Measurements from ENCODE around the gene SIGLEC5.

SIGLEC5 gene

DNA sequence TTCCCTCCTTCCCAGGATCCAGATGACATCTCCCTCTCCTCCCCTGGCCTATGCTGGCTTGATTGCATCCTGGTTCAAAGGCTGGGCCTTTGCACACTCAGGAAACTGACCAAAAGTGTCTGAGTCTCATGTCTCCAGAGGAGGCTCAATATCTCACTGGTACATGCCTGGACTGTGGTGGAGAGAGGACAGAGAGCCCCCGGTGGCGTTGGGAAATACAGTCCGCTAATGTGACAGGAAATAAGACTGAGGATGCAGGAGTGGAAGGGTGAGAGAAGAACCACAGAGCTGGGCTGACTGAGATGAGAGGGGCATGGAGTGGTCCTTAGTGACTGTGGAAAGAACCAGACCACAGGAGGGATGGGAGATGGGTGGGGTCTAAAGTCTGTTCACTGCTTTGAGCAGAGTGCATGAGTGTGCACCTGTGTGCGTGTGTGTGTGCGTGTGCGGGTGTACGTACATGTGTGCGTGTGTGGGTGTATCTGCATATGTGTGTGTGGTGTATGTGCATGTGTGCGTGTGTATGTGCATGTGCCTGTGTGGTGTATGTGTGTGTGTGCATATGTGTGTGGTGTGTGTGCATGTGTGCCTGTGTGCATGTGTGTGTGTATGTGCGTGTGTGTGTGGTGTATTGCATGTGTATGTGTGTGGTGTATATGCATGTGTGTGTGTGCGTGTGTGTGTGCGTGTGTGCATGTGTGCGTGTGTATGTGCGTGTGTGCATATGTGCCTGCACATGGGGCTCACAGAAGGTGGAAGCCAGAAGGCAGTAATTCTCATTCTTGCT lies 1.9 kb downstream of the SIGLEC5 start:
- DNase-seq (ENCODE audit: low spot score), result no peak

DNA sequence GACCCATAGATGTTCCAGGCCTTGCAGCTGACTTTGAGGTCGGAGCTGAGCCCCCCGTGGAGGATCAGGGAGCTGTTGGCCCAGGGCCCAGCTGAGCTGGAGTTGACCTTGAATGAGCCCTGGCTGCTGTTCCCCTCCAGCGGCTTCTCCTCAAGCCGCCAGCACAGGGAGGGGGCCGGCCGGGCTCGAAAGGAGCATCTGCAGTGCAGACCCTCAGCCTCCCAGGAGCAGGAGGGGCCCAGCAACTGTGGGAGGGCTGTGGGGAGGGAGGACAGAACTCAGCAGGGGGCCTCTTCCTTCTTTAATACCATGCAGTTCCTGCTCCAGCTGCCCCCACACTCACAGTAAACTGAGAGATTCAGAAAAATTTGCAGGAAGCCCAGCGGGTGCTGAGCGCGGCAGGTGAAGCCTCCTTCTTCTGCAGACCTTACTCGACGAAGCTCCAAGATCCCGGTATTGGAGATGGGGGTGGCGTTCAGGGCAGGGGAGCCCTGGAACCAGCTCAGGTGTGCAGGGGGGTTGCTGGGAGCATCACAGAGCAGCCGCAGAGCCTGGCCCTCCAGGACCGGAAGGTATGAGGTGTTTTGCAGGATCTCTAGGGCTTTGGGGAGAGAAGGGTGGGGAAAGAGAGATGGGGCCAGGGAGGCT lies 2.6 kb downstream of the SIGLEC5 start:
- no peak for DNase-seq (ENCODE audit: low spot score)

DNA sequence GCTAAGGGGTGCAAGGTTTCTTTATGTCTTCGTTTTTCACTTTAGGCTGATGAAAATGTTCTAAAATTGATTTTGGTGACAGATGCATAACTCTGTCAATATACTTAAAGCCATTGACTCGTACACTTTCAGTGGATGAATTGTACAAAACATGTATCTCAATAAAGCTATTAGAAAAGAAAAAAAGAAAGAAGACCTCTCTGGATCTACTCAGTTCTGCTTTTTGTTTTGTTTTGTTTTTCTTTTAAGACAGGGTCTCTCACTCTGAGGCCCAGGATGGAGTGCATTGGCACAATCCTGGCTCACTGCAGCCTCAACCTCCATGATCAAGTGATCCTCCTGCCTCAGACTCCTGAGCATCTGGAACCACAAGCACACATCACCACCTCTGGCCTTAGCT lies 3.5 kb downstream of the SIGLEC5 start:
- no peak for DNase-seq (ENCODE audit: low spot score)

DNA sequence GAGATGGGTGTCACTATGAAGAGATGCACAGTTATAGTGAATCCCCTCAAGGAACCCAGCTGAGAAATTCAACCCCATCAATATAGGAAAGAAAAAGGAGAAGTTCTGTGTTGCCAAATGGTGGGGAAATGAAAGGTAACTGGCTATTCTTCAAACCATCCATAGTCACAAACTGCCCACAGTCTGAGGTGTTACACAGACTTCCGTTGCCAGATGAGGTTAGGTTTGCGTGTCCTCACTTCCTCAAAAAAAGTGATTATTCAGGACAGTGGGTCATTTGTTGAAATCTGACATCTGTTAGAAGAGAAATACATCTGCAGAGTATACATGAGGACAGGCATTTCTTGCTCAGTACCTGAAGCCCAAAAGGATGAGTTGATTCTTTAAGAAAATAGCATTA lies 9.0 kb downstream of the SIGLEC5 start:
- no peak for DNase-seq (ENCODE audit: low spot score)

DNA sequence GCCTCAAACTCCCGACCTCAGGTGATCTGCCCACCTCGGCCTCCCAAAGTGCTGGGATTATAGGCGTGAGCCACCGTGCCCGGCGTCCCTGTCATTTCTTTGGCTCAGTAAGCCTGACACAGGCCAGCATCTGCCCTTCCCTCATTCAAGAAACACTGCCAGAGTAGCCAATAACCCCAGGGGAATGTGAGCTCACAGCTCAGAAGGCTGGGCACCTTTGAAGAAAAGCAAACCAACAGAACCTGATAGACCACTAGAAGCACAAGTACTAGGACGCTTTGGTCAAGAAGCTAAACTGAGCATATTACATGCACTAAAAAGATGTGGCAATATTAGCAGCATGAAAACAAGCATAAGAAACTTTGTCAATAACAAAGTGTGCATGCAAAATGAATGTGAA lies 14.2 kb downstream of the SIGLEC5 start:
- no peak for DNase-seq (ENCODE audit: low spot score)

DNA sequence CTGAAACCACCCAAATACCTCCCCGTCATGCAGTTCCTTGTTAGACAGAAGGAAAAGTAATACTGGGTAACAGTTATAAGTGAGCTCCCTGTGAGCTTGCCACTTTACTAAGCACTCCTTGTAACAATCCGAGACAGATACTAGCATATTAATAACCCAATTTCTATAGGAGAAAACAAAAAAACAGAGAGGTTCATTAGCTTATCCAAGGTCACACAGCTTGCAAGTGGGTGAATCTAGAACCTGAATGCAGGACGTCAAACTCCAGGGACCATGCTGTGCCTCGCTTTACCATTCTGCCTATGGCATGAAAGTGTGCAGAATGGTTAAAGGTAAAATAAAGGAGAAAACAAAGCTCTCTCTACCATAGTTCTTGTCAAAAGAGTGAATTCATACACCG lies 15.4 kb downstream of the SIGLEC5 start:
- DNase-seq (ENCODE audit: low spot score), result no peak

DNA sequence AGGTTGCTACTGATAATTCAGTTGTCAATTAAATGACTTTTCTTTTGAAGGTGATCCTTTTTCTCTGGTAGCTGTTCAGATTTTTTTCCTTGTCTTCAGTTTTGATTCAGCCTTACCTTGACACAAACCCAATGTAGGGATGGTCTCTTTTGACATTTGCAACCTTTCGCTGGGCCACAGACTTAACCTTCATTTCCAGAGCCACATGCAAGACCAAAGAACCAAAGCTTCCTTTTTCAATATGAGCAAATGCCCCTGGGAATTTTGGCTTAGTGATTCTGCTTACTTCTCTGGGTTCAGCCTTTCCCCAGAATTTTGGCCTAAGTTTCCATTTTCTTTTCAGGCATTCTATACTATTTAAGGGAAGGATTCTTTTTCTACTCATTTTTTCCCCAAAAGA lies 19.6 kb downstream of the SIGLEC5 start:
- no peak for DNase-seq (ENCODE audit: low spot score)

DNA sequence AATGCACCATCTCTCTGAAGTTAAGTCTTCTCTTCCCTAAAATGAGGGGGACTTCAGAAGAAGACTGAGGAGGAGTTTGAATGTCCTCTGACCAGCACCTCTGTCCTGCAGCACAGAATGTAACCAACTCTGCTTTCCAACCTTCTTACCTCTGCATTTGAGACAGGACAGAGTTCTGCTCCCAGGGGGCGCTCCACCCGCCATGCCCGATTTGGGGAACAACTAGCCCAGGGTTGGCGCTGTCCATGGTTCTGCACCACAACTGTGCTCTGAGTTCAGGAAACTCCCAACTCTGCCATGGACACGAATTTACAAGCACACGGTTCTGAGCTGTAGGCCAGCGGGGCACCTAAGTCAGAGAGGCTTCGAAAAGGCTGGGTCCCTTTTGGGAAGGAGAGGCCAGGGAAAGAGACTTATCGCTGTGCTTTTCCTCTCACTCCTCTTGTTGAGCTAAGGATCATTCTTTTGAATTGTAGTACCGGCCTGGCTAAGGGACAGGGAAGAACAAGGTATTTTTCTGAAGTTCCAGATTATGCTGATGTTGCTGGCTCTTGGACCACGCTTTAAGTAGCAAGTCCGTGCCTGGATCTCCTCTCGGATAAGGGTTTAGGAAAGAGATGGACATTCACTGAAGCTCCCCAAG lies 22.2 kb downstream of the SIGLEC5 start:
- peak; percentile 66 for DNase-seq (ENCODE audit: low spot score)

DNA sequence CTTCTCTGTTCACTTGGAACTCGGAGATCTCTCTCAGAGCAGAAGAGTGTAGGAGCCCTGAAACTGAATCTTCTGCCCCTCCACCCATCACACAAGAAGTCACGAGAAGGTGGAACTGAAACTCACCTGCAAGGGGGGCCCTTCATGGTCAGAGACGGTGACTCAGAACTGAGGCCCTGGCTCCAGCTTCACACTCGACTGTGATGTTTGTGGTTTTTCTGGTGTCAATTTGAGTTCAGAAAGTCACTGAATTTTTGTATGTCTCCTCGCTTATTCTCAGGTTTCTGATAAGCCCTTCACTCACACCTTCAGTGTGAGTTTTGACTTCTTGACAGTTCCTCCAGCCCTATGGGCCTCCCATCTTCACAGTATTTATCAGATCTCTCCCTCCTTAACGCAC lies 23.1 kb downstream of the SIGLEC5 start:
- no peak for DNase-seq (ENCODE audit: low spot score)

DNA sequence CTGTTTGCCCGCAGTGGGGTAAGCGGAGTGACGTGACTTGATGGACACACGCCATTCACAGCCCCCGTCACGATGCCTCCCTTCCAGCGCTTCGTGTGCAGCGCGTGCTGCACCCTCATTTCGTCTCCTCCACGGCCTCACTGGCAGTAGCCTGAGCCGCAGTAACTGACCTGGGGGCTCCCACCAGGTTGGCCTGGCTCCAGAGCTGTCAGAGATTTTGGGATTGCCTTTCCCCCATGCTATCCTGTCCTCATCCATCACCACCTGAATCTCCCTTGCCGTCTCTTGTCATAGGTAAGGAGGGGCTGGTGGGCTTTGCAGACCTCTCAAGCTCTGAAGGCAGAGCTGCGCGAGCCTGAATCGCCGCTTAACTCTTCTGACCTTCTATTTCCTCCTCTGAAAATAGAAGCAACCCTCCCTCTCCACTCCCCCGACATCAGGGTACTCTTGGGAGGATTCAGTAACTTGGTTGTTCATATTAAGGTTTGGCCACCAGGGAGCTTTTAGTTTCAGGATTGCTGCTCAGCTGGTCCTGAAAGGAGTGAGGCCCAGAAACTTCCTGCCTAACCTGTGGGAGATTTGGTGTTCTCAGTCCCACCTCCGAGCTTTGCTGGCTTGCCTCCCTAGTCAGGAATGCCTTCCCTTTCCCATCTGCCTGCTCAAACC lies 27.9 kb downstream of the SIGLEC5 start:
- DNase-seq (ENCODE audit: low spot score), result no peak

DNA sequence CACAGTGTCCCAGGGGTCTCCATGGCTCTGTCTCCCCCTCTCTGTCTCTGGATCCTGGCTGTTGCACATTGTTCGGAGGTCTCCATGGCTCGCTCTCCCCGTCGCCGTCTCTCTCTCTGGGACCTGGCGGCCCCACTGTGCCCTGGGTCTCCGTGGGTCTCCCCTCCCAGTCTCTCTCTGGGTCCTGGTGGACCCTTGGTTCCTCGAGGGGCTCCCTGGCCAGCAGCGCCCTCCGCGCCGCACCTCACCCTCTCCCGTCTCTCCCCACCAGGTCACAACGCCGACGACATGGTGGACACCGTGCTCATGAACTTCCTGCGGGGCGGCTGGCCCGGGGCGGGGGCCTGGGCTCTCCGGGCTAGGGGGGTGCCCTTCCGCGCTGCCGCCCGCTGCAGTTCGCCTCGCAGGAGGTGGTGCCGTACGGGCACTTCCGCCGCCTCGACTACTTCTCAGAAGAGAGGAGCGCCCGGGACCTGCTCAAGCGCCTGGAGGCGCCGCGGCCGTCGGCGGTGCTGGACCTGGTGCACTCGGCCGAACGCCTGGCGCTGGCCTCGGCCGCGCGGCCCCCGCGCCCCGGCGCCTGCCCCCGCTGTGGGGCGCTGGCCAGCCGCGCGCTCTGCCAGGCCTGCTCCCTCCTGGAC lies 29.1 kb downstream of the SIGLEC5 start:
- no peak for DNase-seq (ENCODE audit: low spot score)

DNA sequence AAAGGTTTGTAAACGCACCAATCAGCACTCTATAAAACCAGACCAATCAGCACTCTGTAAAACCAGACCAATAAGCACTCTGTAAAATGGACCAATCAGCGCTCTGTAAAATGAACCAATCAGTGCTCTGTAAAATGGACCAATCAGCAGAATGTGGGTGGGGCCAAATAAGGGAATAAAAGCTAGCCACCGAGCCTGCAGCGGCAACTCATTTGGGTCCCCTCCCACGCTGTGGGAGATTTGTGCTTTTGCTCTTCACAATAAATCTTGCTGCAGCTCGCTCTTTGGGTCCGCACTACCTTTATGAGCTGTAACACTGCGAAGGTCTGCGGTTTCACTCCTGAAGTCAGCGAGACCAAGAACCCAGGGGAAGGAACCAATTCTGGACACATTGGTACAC lies 31.1 kb downstream of the SIGLEC5 start:
- DNase-seq (ENCODE audit: low spot score), result no peak

DNA sequence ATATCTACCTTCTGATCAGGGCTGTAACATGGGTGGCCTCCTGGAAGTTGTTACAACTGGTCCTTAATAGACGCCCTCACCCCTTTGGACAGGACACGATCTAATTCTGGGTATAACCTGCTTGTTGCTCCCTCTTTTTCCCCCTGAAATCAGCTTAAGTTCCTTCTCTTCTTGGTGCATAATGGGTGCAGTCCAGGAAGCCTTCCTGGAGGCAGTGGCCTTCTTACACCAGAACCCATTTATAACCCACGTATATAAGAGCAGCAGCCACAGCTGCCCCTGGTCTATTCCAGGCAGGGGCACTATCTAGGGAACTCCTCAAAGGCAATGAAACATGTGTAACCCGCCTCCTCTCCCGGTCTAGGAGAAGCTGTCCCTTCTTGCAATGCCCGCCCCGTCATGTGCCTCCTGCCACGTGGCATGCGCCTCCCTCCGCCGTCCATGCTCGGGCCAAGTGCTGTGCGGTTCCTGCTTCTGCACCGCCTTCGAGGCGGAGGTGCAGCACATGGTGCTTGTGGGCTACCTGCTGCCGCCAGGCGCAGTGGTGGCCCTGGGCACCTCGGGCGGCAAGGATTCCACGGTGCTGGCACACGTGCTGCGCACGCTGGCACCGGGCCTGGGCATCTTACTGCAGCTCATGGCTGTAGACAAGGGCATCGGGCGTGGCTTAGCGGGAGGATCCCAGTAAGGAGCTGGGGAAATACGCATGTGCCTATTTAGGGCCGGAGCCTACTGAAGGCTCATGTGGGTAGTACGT lies 31.9 kb downstream of the SIGLEC5 start:
- DNase-seq (ENCODE audit: low spot score), result no peak

DNA sequence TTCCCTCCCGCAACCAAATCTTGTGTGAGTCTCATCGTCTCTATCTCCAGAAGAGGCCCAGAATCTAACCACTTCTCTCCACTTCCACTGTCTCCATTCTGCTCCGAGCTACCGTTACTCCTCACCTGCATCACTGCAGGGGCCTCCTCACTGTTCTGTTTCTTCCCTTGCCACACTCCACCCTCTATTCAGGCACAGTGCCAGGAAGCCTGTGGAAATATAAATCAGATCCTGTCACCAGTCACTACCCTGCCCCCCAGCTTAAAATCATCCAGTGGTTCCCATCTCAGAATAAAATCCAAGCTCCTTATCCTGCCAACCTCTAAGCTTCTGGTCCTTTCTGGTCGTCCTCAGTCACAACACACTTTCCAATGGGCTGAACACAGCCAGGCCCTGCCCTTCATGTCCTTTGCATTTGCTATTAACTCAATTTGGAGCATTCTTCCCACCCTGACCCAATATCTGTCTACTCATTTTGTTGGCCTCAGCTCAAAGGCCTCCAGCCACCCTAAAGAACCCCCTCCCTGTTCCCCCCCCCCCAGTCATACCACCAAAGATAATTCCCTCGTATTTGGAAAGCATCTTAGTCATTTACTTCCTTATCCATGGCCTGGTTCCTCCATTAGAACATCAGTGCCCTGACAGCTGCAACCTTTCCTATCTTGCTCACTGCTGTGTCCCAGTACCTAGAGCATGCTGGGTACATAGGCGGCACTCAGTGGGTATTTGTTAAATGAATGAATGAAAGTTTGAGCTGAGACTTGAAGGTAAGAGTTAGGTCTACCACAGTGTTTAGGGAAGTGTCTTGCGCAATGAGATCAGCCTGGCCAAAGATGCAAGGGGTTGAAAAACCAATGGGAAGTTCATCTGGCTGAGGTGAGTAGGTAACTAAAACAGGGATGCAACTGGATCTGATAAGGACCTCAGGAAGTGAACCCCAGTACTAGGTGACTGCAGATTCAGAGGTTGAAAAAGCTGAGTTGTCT lies 34.7 kb downstream of the SIGLEC5 start:
- DNase-seq (ENCODE audit: low spot score), result no peak

DNA sequence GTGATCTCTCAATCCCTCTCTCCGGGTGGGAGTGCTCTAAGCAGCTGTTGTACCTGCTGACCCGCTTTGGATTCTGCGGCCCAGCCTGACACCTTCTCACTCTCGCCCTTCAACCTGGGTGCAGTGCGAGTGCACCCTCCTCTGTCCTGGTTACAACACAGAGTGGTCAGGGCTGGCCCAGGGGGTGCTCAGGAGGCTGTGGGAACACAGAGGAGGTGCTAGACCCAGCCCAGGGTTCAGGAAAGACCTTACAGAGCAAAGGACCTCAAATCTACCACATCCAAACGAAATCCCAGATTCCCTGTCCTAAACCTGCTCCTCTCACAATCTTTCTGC lies 35.5 kb downstream of the SIGLEC5 start:
- DNase-seq (ENCODE audit: low spot score), result no peak

DNA sequence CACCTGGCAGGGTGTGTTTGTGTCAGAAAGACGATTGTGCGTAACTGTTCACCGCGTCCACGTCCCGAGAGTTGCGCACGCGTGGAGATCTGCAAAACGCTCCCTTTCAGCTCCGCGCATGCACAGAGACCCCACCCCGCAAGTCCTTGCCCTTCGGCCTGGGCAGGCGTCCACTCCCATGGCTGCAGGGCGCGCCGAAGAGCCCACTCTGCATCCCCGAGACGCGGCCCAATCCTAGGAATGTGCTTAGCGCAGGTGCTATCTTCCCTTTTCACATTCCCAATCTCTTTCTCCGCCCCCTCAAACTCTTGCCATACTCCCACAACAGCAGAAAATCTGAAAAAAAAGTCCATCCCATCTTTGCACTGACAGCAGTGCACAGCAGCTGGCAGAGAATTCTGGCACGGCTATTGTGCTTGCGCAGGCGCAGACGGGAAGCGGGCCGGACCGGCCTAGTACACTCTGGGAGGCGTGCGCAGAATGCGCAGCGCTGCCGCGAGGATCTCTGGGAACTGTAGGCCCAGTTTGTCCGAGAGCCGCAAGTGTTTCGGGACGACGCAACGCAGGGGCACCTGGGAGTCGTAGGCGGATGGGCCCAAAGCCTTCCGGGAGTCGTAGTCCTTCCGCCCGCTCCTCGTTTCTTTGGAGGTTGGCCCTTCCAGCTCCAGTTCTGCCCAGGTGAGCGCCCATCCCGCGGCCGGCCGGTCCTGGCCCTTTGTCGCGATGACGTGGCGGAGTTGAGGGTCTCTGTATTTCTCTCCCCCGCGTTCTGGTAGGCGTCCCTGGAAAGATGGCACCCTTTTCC lies 36.0 kb downstream of the SIGLEC5 start:
- DNase-seq (ENCODE audit: low spot score), result peak; percentile 96

DNA sequence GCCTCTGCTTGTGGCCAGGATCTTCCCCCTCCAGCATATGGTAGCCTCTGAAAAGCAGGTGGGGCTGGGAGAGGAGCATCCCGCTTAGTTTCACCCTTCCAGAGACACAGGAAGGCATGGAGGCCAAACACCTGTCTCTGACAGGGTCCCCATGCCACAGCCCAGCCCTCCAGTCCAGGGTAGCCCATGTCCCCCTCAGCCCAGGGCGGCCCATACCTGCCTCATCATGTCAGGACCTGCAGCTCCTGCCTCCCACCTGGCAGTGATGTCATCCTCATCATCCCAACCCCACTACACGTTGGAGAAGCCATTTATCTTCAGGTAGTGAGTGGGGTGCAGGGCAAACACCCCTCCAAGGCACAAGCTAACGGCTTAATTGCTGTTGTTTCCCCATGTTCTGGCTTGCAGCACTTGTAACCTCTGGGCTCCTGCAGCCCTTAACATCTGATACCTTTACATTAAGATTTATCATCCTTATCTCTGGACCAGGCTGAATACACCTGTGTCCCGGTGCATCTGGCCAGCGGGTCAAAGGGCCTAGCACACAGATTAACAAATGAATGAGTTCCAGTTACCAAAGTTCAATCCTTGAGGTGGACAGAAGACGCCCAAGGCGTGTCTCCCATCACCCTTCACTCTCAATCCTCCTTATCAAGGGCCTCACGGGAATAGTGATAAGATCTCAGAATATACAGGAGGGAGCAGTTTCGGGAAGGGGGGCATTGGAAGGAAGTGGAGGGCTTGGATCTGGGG lies 36.9 kb downstream of the SIGLEC5 start:
- DNase-seq (ENCODE audit: low spot score), result no peak

DNA sequence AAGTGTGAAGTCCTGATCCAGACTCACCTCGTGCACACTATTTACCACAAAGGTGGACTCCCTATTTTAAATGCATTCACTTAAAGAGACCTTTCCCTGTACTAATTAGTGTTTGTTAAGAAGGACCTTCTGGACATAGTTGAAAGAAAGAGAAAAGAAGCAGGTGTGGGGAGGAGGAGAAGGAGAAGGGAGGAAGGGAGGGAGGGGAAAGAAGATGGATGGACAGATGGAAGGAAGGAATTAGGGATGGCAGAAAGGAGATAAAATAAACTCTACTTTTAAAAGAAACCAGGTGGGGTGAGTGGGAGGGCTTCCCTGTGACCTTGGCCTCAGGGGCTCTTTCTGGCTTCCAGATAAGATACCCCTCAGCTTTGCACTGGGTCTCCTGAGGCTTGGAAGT lies 37.7 kb downstream of the SIGLEC5 start:
- DNase-seq (ENCODE audit: low spot score), result no peak

DNA sequence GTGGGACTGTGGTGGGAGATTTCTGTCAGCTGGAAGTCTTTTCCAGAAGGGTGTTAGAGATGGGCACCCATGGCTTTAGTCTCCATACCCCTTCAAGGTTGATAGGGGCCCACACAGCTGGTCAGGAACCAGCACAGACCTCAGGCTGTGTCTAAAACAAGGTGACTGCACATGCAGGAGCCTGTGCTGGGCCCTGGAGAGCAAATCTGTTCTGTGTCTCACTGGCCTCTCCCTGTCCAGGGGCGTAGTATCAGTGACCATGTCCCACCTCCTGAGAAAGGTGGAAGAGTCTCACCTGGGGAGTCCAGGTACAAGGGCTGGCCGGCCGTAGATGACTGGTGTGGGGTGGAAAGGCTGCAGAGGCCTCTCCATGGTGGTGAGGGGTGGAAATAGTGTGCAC lies 39.8 kb downstream of the SIGLEC5 start:
- no peak for DNase-seq (ENCODE audit: low spot score)
